ENCODE data around the gene LDB3. TPM values are rescaled to one million over a fixed set of nuclear protein-coding genes. Genes with fewer than 3 reads are reported as not detected.

Gene LDB3
- total RNA-seq, 1 donor from 2014 or later = 1,375 TPM

DNA sequence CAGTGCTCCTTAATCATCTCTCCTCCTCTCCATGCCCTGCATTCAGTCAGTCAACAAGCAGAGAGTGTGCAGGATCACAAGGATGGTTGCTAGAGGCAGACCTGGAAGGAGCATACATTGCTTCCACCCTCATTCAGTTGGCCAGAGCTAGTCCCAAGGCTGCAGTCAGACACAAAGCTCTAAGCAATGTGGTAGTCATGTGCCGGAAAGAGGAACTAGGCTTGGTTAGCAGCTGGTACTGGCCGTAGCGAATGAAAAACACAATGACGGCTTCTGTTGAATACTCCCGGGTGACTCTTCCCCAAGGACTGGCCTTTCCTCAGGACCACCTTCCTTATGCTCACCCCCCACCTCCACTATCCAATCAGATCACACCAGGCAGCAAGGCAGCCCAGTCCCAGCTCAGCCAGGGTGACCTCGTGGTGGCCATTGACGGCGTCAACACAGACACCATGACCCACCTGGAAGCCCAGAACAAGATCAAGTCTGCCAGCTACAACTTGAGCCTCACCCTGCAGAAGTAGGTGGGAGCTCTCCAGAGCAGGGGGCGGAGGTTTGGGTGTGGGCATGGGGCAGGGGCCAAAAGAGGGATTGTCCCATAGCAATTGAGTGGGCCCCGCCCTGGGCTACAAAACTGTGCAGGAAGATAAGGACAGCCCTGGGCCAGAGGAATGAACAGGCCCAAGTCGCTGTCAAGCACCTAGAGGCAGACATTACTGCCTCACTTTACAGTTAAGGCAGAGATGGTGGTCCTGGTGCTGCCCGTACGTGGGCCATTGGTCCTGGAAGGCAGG lies 10.9 kb downstream of the LDB3 start:
- intact Hi-C loops (cut with DNase I) = no loop called here
- ATAC-seq (ENCODE audit: poor library complexity) = no peak
- no peak for DNase-seq

DNA sequence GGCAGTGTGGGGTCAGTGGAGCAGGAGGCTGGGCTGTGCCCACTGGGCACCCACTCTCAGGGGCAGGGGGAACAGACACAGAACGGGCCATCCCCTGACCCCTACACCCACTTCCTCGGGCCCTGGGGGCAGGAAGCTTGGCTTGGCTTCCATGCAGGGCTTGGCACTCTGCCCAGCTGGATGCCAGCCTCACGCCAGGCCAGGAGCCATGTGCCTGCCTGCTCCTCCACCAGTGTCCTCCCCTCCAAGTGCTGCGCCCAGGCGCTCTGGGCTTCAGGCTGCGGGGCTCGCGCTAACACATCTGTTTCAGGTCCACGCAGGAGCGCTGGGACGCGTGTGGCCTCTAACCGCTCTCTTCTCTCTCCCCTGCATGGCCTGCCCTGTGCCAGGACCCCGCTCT lies 12.7 kb downstream of the LDB3 start:
- ATAC-seq (ENCODE audit: poor library complexity) = peak; percentile 40
- peak; percentile 83 for DNase-seq
- intact Hi-C loops (cut with DNase I) = no loop called here

DNA sequence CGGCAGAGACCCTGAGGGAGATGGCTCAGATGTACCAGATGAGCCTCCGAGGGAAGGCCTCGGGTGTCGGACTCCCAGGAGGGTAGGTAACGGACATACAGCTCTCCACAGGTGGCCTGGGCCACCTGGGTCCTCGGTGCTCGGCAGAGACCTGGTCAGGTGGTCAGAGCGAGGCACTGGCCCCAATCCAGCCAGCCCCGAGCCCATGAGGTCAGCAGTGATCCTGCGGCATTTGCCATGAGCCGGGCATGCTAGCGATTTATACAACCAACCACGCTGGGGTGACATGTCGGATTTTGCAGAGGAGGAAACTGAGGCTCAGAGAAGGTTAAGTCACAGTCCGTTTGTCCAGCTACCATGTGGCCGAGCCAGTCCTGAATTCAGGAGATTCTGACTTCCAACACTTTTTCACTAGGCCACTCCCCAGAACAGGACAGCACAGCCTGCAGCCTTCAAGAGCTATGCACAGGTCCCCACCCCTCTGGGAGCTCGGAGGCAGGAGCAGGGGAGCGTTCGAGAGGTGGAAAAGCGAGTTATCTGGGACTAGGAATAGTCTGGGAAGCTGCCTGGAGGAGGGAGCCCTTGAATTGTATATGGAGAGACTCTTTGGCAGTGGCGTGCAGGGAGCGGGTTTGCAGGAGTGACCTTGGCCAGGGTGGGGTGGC lies 13.5 kb downstream of the LDB3 start:
- intact Hi-C loops (cut with DNase I) = no loop called here
- DNase-seq (no peak), ATAC-seq (ENCODE audit: poor library complexity) (no peak)

DNA sequence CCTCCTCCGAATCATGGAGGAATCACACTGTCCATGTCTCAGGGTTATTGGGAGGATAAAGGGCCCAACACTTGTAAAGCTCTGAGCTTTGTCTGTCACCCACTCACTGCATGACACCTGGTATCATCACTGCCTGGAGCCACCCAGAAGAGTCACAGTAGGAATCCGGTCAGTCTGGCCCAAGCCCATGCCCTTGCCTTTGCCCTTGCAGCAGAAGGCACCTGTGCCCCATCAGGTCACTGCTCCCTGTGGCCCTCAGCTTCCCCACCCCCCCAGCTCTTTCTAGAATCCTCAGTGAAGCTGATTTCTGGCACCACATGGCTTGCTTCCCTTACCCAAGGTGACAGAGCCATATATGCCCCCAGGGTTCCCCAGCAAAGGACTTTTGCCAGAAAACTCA lies 14.4 kb downstream of the LDB3 start:
- ATAC-seq (ENCODE audit: poor library complexity) (peak; percentile 1), DNase-seq (no peak)
- intact Hi-C loops (cut with DNase I) = no loop called here

DNA sequence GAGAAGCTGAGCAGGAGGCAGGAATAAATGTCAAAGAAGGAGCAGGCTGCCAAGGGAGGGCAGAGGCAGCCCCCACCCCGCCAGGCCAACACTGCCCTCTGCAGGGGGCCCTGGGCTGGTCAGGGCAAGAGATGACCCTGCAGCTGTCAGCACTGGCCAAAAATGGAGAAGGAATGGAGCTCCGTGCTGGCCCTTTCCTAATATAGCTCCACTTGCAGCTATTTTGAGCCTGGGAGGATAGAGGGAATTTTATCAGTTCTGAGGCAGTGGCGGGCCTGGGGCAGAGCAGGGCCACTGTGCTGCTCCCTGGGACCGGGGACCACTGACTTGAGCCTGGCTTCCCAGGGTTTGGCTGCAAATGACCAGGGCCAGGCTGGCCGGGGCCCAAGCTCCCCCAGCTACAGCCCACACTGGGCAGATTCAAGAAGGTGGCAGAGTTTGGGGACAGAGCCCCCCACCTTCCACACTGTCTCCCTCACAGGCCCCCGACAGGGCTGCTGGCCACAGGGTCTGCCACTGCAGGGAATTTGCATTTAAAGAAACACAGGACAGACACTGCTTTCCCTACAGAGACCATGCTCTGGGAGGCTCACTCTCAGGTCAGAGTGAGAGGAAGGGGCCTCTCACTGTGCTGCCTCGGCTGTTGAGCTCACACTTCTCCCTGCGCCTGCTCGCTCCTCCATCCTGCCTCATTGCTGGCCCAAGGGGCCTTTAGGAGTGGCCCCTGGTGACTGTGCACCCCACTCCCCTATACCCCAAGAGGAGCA lies 16.2 kb downstream of the LDB3 start:
- ATAC-seq (ENCODE audit: poor library complexity) (peak; percentile 24), DNase-seq (peak; percentile 76)
- intact Hi-C loops (cut with DNase I) = no loop called here

DNA sequence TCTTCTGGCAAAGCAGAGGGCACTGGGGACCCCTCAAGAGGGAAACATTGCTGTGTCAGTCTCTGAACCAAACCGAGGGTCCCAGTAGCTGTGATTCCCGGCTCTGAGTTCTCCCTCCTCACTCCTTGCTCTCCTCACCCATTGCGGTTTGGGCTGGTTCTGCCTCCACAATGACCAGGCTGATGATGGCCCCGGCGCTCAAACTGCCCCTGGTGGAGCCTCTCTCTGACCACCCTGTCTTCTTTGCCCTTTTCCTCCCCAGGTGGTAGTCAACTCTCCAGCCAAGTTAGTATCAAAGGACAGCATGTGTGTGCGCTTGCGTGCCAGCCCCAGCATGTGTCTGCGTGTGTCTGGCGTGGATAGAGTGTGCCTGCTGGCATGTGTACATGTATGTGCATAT lies 17.1 kb downstream of the LDB3 start:
- no peak for ATAC-seq (ENCODE audit: poor library complexity)
- intact Hi-C loops (cut with DNase I) = no loop called here
- no peak for DNase-seq

DNA sequence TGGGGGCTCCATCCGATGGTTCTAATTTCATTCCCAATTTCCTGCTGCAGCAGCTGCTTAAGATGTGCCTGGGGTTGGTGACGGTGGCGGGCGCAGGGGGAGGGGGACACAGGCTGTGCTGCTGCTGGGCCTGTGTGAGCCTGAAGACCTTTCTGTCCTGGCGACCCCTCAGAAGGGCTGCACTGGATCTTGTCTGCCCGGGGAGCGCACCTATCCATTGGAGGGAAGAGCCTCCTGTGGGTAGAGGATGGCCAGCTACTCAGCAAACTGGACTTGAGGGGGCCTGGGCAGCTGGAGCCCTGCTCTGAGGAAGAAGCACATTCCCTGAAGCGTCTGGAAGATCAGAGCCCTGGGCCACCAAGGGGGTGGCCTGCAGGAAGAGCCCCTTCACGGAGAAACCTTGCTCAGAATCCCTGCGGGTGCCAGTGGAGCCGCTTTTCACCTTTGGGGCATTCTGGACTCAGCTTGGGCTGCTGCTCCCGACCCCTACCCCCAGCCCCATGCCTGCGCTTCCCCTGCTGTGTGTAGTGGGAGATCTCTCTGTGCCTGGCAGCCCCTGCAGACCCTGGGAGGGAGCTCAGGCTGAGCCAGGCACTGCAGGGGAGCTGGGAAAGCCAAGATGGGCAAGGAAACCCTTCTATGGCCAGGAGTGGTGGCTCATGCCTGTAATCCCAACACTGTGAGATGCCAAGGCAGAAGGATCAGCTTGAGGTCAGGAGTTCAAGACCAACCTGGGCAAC lies 17.8 kb downstream of the LDB3 start:
- intact Hi-C loops (cut with DNase I) = no loop called here
- no peak for DNase-seq
- no peak for ATAC-seq (ENCODE audit: poor library complexity)

DNA sequence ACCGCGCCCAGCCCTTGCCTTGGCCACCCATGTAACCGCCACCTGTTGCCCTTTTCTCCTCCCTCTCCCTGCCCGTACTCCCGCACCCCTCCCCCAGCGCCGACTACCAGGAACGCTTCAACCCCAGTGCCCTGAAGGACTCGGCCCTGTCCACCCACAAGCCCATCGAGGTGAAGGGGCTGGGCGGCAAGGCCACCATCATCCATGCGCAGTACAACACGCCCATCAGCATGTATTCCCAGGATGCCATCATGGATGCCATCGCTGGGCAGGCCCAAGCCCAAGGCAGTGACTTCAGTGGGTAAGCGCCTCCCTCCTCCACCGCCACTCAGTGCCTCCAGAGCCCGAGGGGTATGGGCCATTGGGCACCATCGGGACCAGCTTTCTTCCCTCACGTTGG lies 18.7 kb downstream of the LDB3 start:
- intact Hi-C loops (cut with DNase I) = no loop called here
- peak; percentile 1 for ATAC-seq (ENCODE audit: poor library complexity)

DNA sequence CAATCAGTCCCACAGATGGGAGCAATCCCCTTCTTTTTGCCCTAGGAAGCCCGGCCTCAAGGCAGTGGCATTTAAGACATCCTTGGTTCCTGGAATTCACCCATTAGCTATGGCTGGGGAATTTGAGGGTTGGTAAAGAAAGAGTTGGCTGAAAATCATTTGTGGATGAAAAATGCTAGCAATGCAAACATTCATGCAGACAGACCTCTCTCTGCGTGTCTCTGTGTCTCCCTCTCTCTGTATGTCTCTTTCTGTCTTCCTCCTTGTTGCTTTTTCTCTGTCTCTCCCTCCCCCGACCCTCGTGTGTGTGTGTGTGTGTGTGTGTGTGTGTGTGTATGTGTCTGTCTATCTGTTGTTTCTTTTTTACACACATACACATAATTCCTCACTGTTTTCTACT lies 19.4 kb downstream of the LDB3 start:
- ATAC-seq (ENCODE audit: poor library complexity) (no peak), DNase-seq (no peak)
- intact Hi-C loops (cut with DNase I) = no loop called here

More for the DNA sequence above, 18.7 kb downstream of the LDB3 start:
- peak; percentile 71 for DNase-seq

DNA sequence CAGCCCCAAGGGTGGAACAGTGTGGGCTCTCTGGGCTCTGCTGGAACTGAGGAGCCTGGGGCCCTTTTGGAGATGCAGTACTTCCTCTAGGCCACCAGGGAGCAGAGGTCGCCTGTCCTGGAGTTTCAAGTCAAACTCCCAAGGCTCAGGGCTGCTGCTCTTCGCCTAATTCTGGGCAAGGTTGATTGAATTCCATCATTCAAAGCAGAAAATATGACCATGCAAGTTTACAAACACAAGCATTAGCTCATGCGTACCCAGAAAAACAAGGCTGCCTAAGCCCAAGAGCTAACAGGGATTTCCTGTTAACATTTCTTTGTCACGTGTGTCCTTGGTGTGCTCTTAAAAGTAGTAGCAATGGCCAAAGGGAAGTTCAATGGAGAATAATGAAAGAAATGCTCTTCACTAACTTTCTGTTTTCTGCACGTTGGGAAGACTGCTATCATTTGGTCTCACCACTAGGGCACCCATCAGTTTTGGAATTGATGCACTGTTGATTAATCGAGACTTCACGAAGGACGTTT lies 20.1 kb downstream of the LDB3 start:
- ATAC-seq (ENCODE audit: poor library complexity) = peak; percentile 1
- intact Hi-C loops (cut with DNase I) = no loop called here
- DNase-seq = peak; percentile 63

DNA sequence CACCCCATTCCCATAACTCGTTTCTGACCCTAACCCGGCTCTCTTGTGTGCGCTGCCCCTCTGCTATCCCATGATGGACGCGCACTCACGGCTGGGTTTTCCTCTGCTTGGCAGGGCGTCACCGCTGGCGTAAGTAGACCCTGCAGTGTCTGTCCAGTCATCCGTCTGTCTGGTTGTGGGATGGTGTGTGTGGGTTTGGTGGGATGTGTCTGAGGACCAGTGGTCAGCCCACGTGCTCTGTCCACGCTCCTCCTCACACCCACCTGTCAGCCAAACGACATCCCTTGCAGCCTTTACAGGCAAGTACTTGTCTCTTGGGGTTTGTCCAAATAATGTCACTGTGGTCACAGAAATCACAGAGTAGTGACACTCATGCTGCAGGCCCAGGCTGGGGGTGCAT lies 20.8 kb downstream of the LDB3 start:
- intact Hi-C loops (cut with DNase I) = no loop called here
- DNase-seq (no peak), ATAC-seq (ENCODE audit: poor library complexity) (peak; percentile 0)

DNA sequence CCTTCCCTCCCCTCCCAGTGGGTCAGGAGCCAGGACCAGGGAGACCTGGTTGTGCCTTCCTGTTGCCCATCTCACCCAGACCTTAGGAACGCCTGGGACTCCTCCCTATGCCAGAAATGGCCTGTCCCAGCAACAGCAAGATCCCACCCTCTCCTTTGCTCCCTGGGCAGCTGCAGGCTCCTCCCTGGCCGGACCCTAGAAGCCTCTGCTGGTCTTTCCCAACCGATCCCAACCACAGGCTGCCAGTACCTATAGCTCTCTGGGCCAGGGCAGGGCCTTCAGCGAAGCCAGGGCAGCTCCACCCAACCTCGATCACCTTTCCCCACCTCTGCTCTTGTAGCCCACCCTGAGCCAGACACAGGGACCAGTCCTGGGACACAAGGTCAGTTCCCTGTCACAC lies 21.9 kb downstream of the LDB3 start:
- ATAC-seq (ENCODE audit: poor library complexity) = peak; percentile 6
- intact Hi-C loops (cut with DNase I) = no loop called here
- peak; percentile 59 for DNase-seq

DNA sequence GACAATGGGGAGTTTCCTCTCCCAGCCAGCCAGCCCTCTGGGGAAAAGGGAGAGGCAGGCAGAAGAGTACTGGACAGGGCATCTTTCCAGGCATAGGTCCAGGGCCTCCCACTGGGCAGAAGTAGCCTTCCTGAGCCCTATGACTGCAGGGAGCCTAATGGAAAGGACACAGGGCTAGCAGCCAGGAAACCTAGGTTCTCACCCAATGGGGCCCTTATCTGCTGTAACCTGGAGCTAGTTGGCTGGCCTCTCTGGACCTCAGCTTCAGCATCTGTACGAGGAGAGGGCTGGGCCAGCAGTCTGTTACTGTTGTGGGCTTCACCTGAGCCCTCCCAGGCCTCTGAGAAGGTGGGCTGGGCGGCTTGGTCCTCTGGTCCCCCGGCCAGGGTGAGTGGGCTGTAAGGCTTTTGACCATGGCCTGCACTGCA lies 22.4 kb downstream of the LDB3 start:
- DNase-seq (peak; percentile 70), ATAC-seq (ENCODE audit: poor library complexity) (peak; percentile 6)

DNA sequence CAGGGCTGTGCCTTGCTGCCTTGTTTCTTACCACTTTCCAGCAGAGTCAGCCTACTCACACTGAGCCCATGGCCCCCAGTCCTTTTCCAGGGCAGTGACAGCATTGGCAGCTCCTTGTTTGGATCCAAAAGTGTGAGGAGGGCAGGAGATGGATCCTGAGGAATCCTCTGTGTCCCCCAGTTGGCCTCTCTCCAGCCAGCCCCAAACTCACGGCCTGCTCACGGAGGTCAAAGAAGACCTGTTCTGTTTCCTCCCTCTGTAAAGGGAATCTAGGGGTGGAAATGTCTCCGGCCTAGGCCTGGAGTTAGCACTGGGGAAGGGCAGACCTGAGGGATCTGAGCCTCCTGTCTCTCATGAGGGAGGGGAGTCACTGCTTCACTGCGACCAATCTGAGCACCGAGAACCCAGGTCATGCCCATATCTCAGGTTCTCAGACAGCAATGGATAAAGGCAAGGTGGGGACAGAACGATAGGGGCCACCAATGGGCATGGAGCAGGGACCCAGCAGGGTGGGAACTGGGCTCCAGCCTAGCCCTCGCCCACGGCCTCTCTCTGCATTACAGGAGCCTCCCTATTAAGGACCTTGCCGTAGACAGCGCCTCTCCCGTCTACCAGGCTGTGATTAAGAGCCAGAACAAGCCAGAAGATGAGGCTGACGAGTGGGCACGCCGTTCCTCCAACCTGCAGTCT lies 23.2 kb downstream of the LDB3 start:
- DNase-seq (no peak), ATAC-seq (ENCODE audit: poor library complexity) (peak; percentile 3)
- intact Hi-C loops (cut with DNase I) = no loop called here

More for the DNA sequence above, 22.4 kb downstream of the LDB3 start:
- intact Hi-C loops (cut with DNase I) = no loop called here

DNA sequence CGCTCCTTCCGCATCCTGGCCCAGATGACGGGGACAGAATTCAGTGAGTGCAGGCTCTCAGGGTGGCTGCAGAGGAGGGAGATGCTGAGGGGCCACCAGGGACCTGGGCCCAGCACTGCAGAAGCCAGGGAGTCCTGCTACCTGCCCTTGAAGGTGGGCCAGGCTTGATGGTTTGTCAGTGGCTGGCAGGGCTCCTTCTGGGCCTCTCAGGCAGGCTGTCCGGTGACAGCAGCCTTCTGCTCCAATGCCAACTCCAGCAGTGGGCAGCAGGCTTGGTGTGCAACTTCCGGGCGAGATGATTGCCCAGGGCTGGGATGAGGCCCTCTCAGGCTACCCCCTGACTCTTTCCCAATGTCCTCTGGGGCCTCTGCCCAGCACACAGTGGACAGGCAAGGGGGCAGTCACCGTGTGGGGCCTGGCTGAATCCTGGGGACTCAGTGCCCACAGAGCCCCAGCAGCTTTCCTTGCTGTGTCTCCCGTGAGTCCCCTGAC lies 23.8 kb downstream of the LDB3 start:
- intact Hi-C loops (cut with DNase I) = no loop called here
- ATAC-seq (ENCODE audit: poor library complexity) (peak; percentile 0), DNase-seq (no peak)

DNA sequence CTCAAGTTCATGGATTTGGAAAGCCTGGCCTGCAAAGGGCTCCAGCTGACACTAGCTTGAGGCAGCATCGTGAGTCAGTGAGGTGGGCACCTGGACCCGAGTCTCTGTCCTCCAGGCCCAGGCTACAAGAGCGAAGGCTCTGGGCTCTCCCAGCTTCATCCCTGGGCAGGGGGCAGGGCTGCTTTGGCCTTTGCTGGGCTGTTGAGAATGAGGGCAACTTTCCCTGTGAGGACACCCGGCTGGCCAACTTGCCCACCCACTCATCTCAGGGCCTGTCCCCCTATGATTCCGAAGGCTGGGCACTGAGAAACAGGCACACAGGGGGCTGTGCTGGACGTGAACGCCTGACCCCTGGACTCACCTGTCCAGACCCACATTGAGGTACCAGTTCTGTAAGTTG lies 24.4 kb downstream of the LDB3 start:
- ATAC-seq (ENCODE audit: poor library complexity) (no peak), DNase-seq (no peak)
- intact Hi-C loops (cut with DNase I) = no loop called here

DNA sequence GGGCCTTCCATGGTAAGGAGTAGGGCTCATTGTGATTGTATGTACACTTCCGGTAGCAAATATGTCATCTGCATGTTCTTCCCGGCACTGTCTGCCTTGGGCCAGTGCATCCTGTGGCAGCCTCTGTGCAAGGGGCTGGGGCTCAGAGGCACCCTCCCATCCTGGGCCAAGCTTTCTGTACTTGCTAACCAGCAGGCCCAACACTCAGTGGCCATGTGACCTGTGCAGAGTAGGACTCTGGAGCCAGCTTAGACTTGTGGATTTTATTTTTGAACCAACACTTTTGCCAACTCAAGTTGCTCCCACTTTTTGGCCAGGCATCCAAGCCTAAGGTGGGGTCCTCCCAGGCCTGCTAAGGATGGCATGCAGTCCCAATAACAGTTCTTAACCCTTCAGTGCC lies 25.0 kb downstream of the LDB3 start:
- intact Hi-C loops (cut with DNase I) = no loop called here
- ATAC-seq (ENCODE audit: poor library complexity) = no peak

DNA sequence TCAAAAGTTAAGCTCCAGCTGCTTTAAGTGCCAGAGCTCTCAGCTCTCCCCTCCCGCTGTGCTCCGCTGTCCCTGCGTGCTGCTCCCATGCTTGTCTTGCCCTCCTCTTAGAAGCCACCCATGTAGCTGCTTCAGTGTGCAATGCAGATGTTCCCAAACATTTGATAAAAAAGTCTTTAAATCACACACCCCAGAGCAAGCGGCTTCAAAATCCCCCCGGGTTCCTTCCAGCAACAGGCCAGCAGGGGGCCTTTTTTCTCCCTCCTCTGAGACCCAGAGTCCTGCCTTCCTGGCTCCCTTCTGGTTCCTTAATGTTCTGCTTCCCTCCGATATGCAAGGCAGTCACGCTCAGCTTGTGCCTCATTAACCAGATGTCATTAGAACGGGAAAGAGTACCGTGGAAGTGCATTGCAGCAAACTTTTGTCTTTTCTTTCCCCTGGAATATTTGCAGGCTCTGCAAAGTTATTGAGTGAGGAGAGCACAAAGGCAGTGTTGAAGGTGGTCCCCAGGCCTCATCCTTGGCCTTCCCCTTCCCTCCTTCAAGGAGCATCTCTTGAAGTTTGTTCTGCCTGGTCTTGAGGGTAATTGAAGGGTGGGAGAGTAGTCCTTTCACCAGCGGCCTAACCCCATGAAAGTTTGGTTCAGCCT lies 25.5 kb downstream of the LDB3 start:
- DNase-seq = no peak
- no peak for ATAC-seq (ENCODE audit: poor library complexity)
- intact Hi-C loops (cut with DNase I) = no loop called here

More for the DNA sequence above, 25.0 kb downstream of the LDB3 start:
- no peak for DNase-seq

Measured in Right ventricle myocardium superior (tissue), 1 donor.